Kidney (tissue), 14 donors: ENCODE measurements around the gene LRRC47. TPM values are rescaled to one million over a fixed set of nuclear protein-coding genes. Genes with fewer than 3 reads are reported as not detected.

Experiments used
- DNase-seq, 5 donors: peaks; one replicate each; pipeline ENCODE4 v3.0.0-alpha.2; 2013 to 2020
- FAIRE-seq: peaks from 2 replicates; lab custom pipeline; 2012; peaks lifted over from hg19 to GRCh38; lab: Jason Lieb, UNC
- H3K27ac ChIP-seq, 2 donors: one replicate each; pipeline ENCODE4 v1.7.0; 2013; ENCODE audit warnings: low read depth in 2 of 2, low read length in 2 of 2, inconsistent platforms in 1 of 2
- H3K27me3 ChIP-seq: one replicate; pipeline ENCODE4 v1.7.1; 2013; ENCODE audit warnings: low read length, inconsistent platforms; ENCODE audit not compliant: control insufficient read depth, insufficient read depth
- H3K36me3 ChIP-seq, 3 donors: one replicate each; pipeline versions ENCODE4 v1.7.0 to v1.7.1; 2013; ENCODE audit warnings: low read length in 3 of 3, control low read depth in 1 of 3, inconsistent platforms in 1 of 3; ENCODE audit not compliant: insufficient read depth in 3 of 3, control insufficient read depth in 2 of 3
- H3K4me1 ChIP-seq, 3 donors: one replicate each; pipeline versions ENCODE4 v1.7.0 to v1.7.1; 2013; ENCODE audit warnings: low read length in 3 of 3, inconsistent platforms in 1 of 3, low read depth in 1 of 3; ENCODE audit not compliant: control insufficient read depth in 2 of 3, insufficient read depth in 2 of 3
- H3K4me3 ChIP-seq, 3 donors: one replicate each; pipeline versions ENCODE4 v1.7.0 to v1.8.1; 2013; ENCODE audit warnings: low read length in 3 of 3, control low read depth in 1 of 3, inconsistent platforms in 1 of 3
- H3K9ac ChIP-seq, 3 donors: one replicate each; pipeline versions ENCODE4 v1.7.0 to v1.7.1; 2013; ENCODE audit warnings: low read length in 3 of 3, control low read depth in 1 of 3, inconsistent platforms in 1 of 3
- H3K9me3 ChIP-seq, 3 donors: one replicate each; pipeline versions ENCODE4 v1.7.0 to v1.7.1; 2013; ENCODE audit warnings: low read length in 3 of 3, control low read depth in 1 of 3, inconsistent platforms in 1 of 3; ENCODE audit not compliant: control insufficient read depth in 2 of 3, insufficient read depth in 1 of 3
- intact Hi-C: fragments of 100-400 bp; cut with DNase I; formaldehyde crosslinking; loops from one replicate; pipeline ENCODE4 v1.11.1; 2022
- polyA plus RNA-seq: library from polyadenylated mRNA; stranded (reverse); fragments of 350-450 nt; fragmentation: Illumina TruSeq; extraction: RNeasy Lipid Tissue Mini Kit (QIAGEN cat#74804); gene quantifications from one replicate; pipeline ENCODE4 v1.2.3, GENCODE V29; 2014; ENCODE audit warnings: low read depth, low replicate concordance; ENCODE audit not compliant: insufficient read depth
- total RNA-seq: library from RNA; stranded (reverse); fragmentation: NEBNext Ultra II Directional; extraction: Animal tissue kit (Norgen Biotek cat#: 25700); gene quantifications from one replicate; pipeline ENCODE4 v1.2.1, GENCODE V29; 2021
- TF ChIP-seq, protein P1 (sequence below): IDR thresholded peaks from 3 replicates; pipeline ENCODE4 v1.5.1; 2012; ENCODE audit warnings: mild to moderate bottlenecking, moderate library complexity, borderline replicate concordance; ENCODE audit not compliant: insufficient read depth; ENCODE audit errors: extremely low read depth
- donor health status: control.
- donor health status: control.
- donor health status: control.
- donor health status: control.
- donor health status: control.
- donor health status: DM: yes; HTN: yes; CAD: no.
- donor health status: Normal renal cell carcinoma (clear cell type).

LRRC47 gene
- total and polyA plus RNA-seq, 2 donors from 2014 or later = 28.8 to 42.4 TPM

DNA sequence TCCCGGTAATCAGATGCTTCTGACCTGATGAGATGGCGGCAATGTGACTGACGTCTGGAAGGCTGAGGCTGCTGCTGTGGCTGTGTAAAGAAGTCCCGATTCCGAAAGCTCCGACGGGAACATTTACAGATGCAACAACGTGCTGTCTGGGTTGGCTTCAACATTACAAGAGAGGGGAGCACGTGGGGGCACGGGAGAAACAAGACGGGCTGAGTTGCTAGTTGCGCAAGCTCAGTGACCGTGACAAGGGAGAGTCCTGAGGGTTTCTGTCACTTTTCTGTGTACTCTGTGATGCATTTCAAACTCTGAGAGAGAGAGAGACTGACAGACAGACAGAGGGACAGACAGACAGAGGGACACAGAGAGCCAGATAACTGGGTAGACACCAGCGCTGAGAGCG is 25.6 kb upstream of the LRRC47 start:
- Histone ChIP-seq H3K4me1 (peaks cover 0 to 9% (median 3%) of the 10 kb centered on the region in 3 donors), H3K27me3 (no peaks in the 10 kb centered on the region), H3K9me3 (no peaks in the 10 kb centered on the region), H3K4me3 (no peak overlapping the region), H3K27ac (no peak overlapping the region), H3K9ac (no peak overlapping the region), H3K36me3 (peaks cover 3 to 31% (median 27%) of the 10 kb centered on the region in 3 donors)
- intact Hi-C loops = no loop called here
- DNase-seq (peak in 1 of 5 donors; percentile 43), FAIRE-seq (no peak)
- TF ChIP-seq, protein P1, sequence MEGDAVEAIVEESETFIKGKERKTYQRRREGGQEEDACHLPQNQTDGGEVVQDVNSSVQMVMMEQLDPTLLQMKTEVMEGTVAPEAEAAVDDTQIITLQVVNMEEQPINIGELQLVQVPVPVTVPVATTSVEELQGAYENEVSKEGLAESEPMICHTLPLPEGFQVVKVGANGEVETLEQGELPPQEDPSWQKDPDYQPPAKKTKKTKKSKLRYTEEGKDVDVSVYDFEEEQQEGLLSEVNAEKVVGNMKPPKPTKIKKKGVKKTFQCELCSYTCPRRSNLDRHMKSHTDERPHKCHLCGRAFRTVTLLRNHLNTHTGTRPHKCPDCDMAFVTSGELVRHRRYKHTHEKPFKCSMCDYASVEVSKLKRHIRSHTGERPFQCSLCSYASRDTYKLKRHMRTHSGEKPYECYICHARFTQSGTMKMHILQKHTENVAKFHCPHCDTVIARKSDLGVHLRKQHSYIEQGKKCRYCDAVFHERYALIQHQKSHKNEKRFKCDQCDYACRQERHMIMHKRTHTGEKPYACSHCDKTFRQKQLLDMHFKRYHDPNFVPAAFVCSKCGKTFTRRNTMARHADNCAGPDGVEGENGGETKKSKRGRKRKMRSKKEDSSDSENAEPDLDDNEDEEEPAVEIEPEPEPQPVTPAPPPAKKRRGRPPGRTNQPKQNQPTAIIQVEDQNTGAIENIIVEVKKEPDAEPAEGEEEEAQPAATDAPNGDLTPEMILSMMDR = no peak

DNA sequence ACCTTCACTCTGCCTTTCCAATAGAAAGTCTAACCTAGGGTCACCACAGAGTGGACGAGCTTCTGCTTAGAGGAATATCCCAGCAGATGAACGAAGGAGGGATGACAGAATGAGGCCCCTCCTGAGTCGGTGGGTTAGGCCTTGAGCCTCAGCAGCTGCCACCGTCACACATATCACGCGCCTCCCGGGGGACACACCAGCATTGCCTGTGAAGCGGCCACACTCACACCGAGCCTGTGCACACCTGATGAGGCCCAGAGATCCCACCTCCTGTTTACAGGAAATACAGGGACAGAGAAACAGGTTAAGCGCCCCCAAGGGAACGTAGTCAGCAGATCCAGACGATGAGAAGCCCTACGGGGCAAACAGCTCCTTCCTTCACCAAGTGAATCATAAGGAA is 25.1 kb upstream of the LRRC47 start:
- Histone ChIP-seq H3K4me1 (peaks cover 0 to 9% (median 3%) of the 10 kb centered on the region in 3 donors), H3K27me3 (no peaks in the 10 kb centered on the region), H3K27ac (no peak overlapping the region), H3K9ac (no peak overlapping the region), H3K36me3 (peaks cover 3 to 33% (median 22%) of the 10 kb centered on the region in 3 donors), H3K9me3 (no peaks in the 10 kb centered on the region), H3K4me3 (no peak overlapping the region)
- FAIRE-seq = no peak
- intact Hi-C loops = no loop called here
- peak in 1 of 5 donors; percentile 61 for DNase-seq
- TF ChIP-seq, protein P1 = no peak

DNA sequence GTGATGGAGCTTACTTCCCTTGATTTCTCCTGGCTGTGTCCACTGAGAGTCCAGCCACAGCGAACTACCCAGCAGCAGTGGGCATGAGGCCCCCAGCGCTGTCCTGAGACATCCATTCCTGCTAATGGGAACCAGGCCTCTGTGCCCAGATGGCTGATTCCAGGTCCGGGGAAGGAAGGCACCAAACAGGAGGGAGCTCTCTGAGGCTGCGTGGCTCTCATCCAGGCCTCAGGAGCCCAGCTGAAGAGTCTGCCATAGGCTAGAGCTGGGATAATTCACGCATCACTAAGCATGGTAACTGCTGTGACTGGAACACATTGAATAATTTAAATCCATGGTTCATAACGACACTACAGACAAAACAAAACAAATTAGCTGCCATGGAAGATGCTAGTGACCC is 24.7 kb upstream of the LRRC47 start:
- Histone ChIP-seq H3K27ac (no peak overlapping the region), H3K4me1 (peaks cover 0 to 9% (median 3%) of the 10 kb centered on the region in 3 donors), H3K4me3 (no peak overlapping the region), H3K9me3 (no peaks in the 10 kb centered on the region), H3K9ac (no peak overlapping the region), H3K36me3 (peaks cover 3 to 33% (median 21%) of the 10 kb centered on the region in 3 donors), H3K27me3 (no peaks in the 10 kb centered on the region)
- FAIRE-seq = no peak
- intact Hi-C loops = no loop called here
- DNase-seq = peak in 4 of 5 donors; percentile 22 to 65 (median 56)
- TF ChIP-seq, protein P1 = no peak

DNA sequence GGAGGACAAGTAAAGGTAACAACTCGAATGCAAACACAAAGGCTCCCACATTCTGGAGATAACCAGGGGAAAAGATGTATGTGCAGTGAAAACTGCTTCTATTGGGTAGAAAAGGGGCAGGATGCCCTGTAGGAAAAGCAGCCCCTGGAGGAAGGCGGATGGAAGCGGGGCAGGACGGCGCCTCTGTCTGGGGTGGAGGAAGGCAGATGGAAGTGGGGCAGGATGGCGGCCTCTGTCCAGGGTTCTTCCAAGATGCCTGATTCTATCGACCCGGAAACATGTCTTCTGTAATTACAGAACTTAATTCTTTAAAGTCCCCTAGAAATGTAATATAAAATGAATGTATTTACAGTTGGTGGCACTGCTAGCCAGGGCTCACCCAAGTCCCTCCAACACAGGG is 24.0 kb upstream of the LRRC47 start:
- DNase-seq = peak in 1 of 5 donors; percentile 11
- Histone ChIP-seq H3K27ac (no peak overlapping the region), H3K9ac (no peak overlapping the region), H3K27me3 (no peaks in the 10 kb centered on the region), H3K4me1 (peaks cover 0 to 9% (median 3%) of the 10 kb centered on the region in 3 donors), H3K9me3 (no peaks in the 10 kb centered on the region), H3K4me3 (no peak overlapping the region), H3K36me3 (peaks cover 3 to 28% (median 20%) of the 10 kb centered on the region in 3 donors)
- no peak for FAIRE-seq
- intact Hi-C loops = no loop called here
- TF ChIP-seq, protein P1 = no peak
